Activated CD8-positive, alpha-beta T cell treated with anti-CD3 and anti-CD28 coated beads, Interleukin-2, amount 10 ng/mL, durations not matched to agents 7 days and 5 days (primary cell): ENCODE data around the gene BASP1. TPM values are rescaled to one million over a fixed set of nuclear protein-coding genes. Genes with fewer than 3 reads are reported as not detected.

Experiments used
- ATAC-seq: fragments of 150-1000 bp; cut with Tn5 transposase; one replicate; pipeline ENCODE4 v1.10.0; 2021; ENCODE audit warnings: moderate library complexity
- CTCF ChIA-PET: fragments of 350-600 bp; sonication (Branson Sonifier 250); formaldehyde crosslinking; loops from one replicate; lab custom pipeline; 2021; ENCODE audit warnings: antibody characterized with exemption; lab: Charles Lee
- POLR2A ChIA-PET: fragments of 350-600 bp; sonication (Branson Sonifier 250); formaldehyde crosslinking; loops from one replicate; lab custom pipeline; 2021; ENCODE audit warnings: antibody characterized with exemption; lab: Charles Lee
- DNase-seq: peaks from one replicate; pipeline ENCODE4 v3.0.0-alpha.2; 2020
- H3K27ac Mint-ChIP-seq: one replicate; pipeline ENCODE4 v1.8.0; 2021; ENCODE audit warnings: mild to moderate bottlenecking, mixed read lengths
- H3K27me3 Mint-ChIP-seq: one replicate; pipeline ENCODE4 v1.8.0; 2021; ENCODE audit warnings: low read depth, mixed read lengths
- H3K36me3 Mint-ChIP-seq: one replicate; pipeline ENCODE4 v1.8.0; 2021; ENCODE audit warnings: low read depth, mixed read lengths
- H3K4me1 Mint-ChIP-seq: one replicate; pipeline ENCODE4 v1.8.0; 2021; ENCODE audit warnings: low read depth, mixed read lengths
- H3K4me3 Mint-ChIP-seq: one replicate; pipeline ENCODE4 v1.8.0; 2021; ENCODE audit warnings: mild to moderate bottlenecking, mixed read lengths
- H3K9me3 Mint-ChIP-seq: one replicate; pipeline ENCODE4 v1.8.0; 2022; ENCODE audit warnings: mixed read lengths; ENCODE audit not compliant: insufficient read depth
- total RNA-seq, 2 experiments: library from RNA; stranded (reverse); gene quantifications; one replicate each; pipeline ENCODE4 v1.2.3, GENCODE V29; 2021

Gene BASP1
- total RNA-seq, 2 experiments from 2014 or later, result not detected

DNA sequence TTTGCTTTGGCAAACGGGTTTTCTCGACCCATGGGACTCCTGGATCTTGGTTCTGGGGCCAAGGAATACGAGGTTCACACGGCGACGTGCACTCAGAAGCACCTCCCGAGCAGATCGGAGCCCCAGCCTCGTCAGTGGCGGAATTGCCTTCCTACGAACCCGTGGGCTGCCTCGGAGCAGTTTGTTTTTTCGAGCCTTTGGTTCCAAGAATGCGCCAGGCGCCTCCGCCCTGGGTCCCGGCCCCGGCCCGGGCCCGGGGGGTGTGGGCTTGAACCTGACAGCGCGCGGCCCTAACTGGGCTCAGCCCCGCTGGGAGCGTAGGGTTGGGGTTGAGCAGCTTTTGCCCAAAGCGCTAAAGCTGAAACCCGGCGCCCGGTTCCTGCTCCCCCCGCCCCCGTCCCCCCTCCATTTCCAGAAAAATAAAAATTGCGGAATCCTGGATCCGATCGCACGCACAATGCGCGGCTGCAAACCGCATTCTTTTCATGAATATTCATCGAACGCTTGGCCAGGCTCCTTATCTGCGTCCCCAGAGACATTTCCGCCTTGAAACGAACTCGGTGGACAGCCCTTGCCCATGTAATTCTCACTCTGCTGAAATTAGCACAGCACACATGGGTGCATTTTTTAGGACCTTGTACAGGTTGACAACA is 1.0 kb downstream of the BASP1 start:
- Mint-ChIP-seq H3K27ac (no peak overlapping the region), H3K9me3 (no peaks in the 10 kb centered on the region), H3K36me3 (peaks cover 4% of the 10 kb centered on the region), H3K4me3 (no peak overlapping the region), H3K27me3 (peaks cover 40% of the 10 kb centered on the region), H3K4me1 (peaks cover 4% of the 10 kb centered on the region)
- ATAC-seq (no peak), DNase-seq (no peak)
- ChIA-PET CTCF (no interaction called here), POLR2A (no interaction called here)

DNA sequence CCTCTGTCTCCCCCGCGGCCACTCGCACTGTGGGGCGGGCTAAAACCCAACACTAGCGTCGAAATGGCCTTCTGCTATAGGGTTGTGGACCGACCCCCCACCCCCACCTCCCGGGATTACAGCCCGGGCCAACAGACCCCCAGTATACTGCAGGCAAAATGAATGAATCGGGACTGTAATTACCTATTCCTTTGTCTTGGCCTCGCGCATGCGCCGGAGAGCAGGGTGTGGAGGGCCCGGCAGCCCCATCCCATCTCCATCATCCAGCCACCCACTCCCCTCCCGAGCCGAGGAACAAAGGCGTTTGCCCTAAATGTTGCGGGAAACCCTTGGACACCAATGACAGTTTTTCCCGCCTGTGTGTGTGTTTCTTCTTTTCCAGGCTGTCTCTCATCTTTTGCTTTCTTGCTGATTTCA is 1.6 kb downstream of the BASP1 start:
- peaks cover 40% of the 10 kb centered on the region for H3K27me3 Mint-ChIP-seq
- H3K36me3 Mint-ChIP-seq, result peaks cover 4% of the 10 kb centered on the region
- peaks cover 4% of the 10 kb centered on the region for H3K4me1 Mint-ChIP-seq
- DNase-seq (no peak), ATAC-seq (no peak)
- no peaks in the 10 kb centered on the region for H3K9me3 Mint-ChIP-seq
- no peak overlapping the region for H3K27ac Mint-ChIP-seq
- POLR2A ChIA-PET, result no interaction called here
- CTCF ChIA-PET, result no interaction called here
- H3K4me3 Mint-ChIP-seq, result no peak overlapping the region

DNA sequence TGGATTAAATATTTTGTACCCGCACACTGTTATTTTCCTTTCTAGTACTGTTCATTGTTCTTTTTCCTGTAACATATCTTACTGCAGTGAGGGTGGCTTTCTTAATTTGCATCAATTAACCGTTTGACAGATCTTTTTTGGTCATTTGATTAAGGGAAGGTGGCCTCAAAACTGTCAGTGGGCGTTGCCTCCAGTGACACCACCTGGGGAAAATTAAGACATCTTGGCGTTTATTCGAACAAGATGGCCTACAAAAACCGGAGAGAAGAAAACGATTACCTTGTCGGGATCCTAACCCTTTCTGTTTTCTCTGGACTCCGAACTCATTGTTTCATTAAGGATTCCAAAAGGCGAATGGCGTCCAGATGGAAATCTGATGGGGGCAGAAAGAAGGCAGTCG is 2.0 kb downstream of the BASP1 start:
- H3K4me3 Mint-ChIP-seq, result no peak overlapping the region
- ChIA-PET POLR2A (no interaction called here), CTCF (no interaction called here)
- H3K27ac Mint-ChIP-seq, result no peak overlapping the region
- peaks cover 40% of the 10 kb centered on the region for H3K27me3 Mint-ChIP-seq
- peaks cover 4% of the 10 kb centered on the region for H3K4me1 Mint-ChIP-seq
- H3K36me3 Mint-ChIP-seq, result peaks cover 4% of the 10 kb centered on the region
- no peak for ATAC-seq
- no peak for DNase-seq
- H3K9me3 Mint-ChIP-seq, result no peaks in the 10 kb centered on the region

DNA sequence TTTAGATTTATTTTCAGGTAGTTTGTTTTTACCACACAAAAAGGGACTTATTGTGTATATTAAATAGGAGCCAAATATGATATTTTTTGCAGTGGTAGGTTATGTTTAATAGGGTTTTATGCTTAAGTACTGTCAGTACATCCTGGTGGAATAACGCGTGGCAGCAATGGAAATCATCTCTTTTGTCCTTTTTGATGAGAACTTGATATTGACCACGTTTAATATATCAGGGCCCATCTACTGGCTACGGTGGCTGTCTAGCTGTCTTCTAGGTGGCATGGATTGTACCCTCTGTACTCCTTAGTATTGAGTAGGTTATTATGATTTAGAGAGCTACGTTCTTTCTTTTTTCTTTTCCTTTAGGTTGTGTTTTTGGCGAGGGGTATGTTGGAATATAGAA is 2.6 kb downstream of the BASP1 start:
- no peak for ATAC-seq

DNA sequence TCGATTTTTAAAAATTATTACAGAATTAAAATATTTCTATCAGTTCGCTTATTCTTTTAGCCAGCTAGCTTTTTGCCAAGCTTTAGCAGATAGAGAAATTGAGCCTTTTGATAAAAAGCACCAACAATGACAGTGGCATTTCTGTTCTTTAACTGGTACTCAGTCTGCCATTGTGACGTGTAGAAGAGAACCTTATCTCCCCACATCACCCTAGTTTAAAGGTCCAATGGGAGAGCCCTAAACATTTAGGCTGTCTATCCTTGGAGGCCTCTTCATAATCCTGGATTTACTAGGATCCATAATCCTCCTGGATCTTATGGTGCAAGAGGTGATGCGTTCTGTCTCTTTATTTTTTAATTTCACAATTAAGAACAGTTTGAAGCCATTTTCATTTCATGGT is 3.0 kb downstream of the BASP1 start:
- H3K4me3 Mint-ChIP-seq, result no peak overlapping the region
- H3K27ac Mint-ChIP-seq, result no peak overlapping the region
- ChIA-PET CTCF (no interaction called here), POLR2A (no interaction called here)
- no peaks in the 10 kb centered on the region for H3K9me3 Mint-ChIP-seq
- ATAC-seq, result no peak
- DNase-seq, result no peak
- peaks cover 34% of the 10 kb centered on the region for H3K27me3 Mint-ChIP-seq
- peaks cover 4% of the 10 kb centered on the region for H3K36me3 Mint-ChIP-seq
- peaks cover 4% of the 10 kb centered on the region for H3K4me1 Mint-ChIP-seq

More for the DNA sequence above, 2.6 kb downstream of the BASP1 start:
- Mint-ChIP-seq H3K4me3 (no peak overlapping the region), H3K4me1 (peaks cover 4% of the 10 kb centered on the region), H3K9me3 (no peaks in the 10 kb centered on the region), H3K27ac (no peak overlapping the region), H3K36me3 (peaks cover 4% of the 10 kb centered on the region), H3K27me3 (peaks cover 38% of the 10 kb centered on the region)
- POLR2A ChIA-PET, result no interaction called here
- no peak for DNase-seq
- CTCF ChIA-PET, result no interaction called here

DNA sequence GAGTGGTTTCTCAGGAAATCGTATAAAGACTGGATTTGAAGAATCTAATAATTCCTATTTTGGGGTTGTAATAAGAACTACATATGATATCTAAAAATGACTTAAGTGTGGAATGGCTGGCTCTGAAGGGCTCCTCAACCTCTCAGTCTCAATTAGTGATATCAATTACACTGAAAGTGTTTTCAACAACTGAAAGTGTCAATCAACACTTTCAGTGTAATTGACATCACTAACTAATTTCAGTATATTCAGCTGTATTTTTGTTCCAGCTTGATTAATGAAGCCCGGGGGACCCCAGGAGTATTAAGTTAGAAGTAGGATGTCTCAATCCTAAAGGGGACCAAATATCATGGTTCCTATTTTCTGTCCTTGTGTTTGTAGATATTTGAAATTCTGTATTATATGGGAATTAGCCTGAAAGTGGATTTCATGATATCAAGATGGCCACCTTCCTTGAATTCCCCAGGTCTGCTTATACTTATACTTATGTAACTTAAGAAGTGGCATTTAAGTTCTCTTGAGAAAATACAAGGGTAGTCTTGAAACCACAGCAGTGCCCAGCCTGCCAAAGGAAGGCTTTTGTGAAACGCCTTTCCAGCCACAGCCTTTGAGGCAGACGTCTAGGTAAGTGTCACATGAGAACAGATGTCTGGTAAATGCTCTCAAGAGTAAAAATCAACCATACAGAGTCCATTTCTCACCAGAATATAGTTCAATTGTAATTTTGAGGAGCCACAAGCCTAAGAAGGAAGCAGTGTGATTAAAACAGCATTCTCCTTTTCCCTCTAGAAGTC is 4.6 kb downstream of the BASP1 start:
- POLR2A ChIA-PET, result no interaction called here
- CTCF ChIA-PET, result no interaction called here
- no peak overlapping the region for H3K27ac Mint-ChIP-seq
- peaks cover 18% of the 10 kb centered on the region for H3K27me3 Mint-ChIP-seq
- H3K9me3 Mint-ChIP-seq, result no peaks in the 10 kb centered on the region
- peaks cover 2% of the 10 kb centered on the region for H3K36me3 Mint-ChIP-seq
- no peak overlapping the region for H3K4me3 Mint-ChIP-seq
- H3K4me1 Mint-ChIP-seq, result no peaks in the 10 kb centered on the region
- ATAC-seq (no peak), DNase-seq (no peak)

DNA sequence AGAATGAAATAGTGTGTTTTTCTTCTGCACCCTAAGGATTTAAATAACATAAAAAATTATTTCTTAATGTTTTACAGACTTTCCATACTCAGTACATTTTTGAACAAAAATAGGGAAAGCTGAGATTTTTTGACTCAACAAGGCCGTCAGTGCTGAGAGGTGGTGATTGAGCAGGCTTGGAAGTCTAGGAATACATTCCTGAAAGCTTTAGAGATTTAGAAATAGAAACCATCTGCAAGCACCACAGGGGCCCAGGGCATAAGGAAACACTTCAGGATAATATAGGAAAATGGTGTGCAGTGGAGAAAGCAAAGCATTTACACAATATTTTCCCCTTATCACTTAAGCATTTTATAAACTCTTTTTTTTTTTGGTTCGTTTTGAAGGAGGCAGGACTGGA is 5.2 kb downstream of the BASP1 start:
- CTCF ChIA-PET, result no interaction called here
- DNase-seq, result no peak
- POLR2A ChIA-PET, result no interaction called here
- peaks cover 18% of the 10 kb centered on the region for H3K27me3 Mint-ChIP-seq
- H3K9me3 Mint-ChIP-seq, result no peaks in the 10 kb centered on the region
- H3K36me3 Mint-ChIP-seq, result peaks cover 2% of the 10 kb centered on the region
- no peaks in the 10 kb centered on the region for H3K4me1 Mint-ChIP-seq
- H3K4me3 Mint-ChIP-seq, result no peak overlapping the region
- ATAC-seq, result no peak
- H3K27ac Mint-ChIP-seq, result no peak overlapping the region

DNA sequence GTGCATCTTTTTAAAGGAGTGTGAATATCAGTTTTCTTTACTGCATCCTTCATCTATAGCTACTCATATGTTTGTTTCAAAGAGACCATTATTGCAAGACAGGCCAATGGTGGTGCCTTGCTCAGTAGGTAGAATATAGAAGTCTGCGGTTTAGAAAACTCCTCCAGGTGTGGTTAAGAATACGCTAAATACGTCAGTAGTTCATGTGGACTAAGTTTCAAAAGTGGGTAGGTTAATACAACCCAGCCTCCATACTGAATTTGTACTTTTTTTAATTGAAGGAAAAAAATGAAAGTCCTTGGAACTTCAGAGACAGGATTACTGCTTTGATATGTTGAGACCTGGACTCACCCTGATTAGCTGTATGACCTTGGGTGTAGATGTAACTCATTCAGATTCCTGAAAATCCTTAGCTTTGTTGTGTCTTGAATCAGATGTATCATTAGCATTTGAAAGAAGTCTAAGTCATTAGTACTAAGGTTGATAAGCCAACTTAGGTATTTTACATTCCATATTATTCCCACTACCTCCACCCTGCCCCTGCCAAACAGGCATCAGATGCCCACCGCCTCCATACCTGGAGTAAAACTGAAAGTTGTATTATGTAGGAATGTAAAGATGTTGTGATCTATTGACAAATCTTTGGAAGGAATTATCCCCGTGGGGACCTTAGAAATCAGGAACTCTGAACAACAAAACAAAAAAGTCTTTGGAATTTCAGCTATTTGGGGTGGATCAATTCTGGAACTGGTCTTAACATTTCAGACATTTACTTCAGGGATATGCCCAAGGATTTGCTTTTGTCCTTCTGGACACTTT is 6.1 kb downstream of the BASP1 start:
- ChIA-PET CTCF (no interaction called here), POLR2A (interaction anchor here (0.5 kb wide), 1 partner anchor 158 kb away, joined by 3 read pairs; no protein-coding TSS in a partner anchor)
- H3K27me3 Mint-ChIP-seq, result peaks cover 16% of the 10 kb centered on the region
- H3K4me1 Mint-ChIP-seq, result no peaks in the 10 kb centered on the region
- ATAC-seq (no peak), DNase-seq (no peak)
- H3K9me3 Mint-ChIP-seq, result no peaks in the 10 kb centered on the region
- no peak overlapping the region for H3K4me3 Mint-ChIP-seq
- H3K36me3 Mint-ChIP-seq, result peaks cover 2% of the 10 kb centered on the region
- H3K27ac Mint-ChIP-seq, result no peak overlapping the region

DNA sequence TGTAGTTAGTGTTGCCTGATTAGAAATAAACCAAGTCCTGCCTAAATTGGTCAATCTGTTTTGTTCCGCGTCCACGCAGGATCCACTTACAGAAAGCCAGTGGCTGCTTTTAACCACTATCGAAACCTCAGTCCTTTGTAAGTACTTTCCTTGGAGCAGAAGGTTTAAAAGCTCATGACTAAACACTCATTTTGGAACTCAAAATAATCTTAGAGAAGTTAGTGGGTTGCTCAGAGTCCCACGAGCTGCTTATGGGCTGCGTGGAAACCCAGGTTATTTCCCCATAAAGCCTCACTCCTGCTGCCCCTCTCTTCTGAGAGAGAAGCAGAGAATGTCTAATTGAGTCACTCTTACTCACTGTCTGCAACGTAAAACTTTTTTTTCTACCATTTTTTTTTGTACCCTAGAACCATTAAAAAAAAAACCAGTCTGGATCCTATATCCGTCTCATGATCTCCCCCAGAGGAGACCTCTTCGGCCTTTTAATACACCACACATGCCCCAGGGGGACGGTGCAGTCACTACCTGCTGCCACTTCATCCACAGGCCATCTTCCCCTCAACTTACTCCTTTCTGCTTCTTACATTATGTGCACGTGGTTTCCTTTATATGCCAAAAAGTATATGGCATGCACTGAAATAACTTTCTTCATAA is 7.6 kb downstream of the BASP1 start:
- H3K4me1 Mint-ChIP-seq, result no peaks in the 10 kb centered on the region
- no peak overlapping the region for H3K27ac Mint-ChIP-seq
- no peaks in the 10 kb centered on the region for H3K9me3 Mint-ChIP-seq
- no peak for DNase-seq
- POLR2A ChIA-PET, result no interaction called here
- H3K36me3 Mint-ChIP-seq, result no peaks in the 10 kb centered on the region
- no peak overlapping the region for H3K4me3 Mint-ChIP-seq
- ATAC-seq, result no peak
- peaks cover 2% of the 10 kb centered on the region for H3K27me3 Mint-ChIP-seq
- CTCF ChIA-PET, result no interaction called here

DNA sequence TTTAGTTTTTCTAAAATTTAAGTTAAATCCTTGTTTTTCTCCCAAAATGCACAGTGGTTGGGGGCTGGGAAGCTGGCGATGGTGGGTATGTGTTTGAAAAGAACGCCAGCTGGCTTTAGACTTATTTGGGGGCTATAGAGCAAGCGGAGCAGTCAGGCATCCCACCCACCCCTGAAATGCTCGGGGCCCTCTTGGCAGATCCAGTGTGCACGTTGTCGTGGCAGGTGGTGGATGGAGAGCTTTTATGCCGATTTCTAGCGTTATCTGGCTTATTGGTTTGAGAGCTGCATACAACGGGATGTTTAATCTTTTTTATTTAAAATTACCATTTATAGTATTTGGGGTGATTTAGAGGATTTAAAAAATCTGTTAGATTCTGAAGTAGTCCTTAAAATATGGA is 8.1 kb downstream of the BASP1 start:
- CTCF ChIA-PET, result no interaction called here
- Mint-ChIP-seq H3K27ac (no peak overlapping the region), H3K27me3 (no peaks in the 10 kb centered on the region), H3K36me3 (no peaks in the 10 kb centered on the region), H3K4me3 (no peak overlapping the region), H3K4me1 (no peaks in the 10 kb centered on the region), H3K9me3 (no peaks in the 10 kb centered on the region)
- no peak for DNase-seq
- POLR2A ChIA-PET, result no interaction called here
- no peak for ATAC-seq

DNA sequence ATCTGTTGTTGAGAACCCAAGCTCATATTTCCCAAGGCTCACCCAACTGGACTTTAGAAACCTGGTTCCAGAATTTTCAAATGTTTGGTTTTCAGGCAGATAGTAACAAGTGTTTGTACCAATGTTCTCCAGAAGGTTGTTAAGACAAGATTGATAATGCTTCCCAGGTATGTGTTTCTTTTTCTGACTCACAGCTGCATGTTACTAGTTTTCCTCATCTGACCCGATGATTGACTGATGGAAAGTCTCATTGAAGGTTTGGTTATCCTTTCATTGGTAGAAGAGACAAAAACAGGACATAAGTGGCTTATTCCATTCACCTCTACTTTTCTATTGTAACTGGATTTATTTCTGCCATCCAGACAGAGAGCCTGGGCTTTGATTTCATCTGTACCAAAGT is 10.4 kb downstream of the BASP1 start:
- DNase-seq, result no peak
- ATAC-seq, result no peak
- H3K27ac Mint-ChIP-seq, result no peak overlapping the region
- no peak overlapping the region for H3K4me3 Mint-ChIP-seq
- no peaks in the 10 kb centered on the region for H3K4me1 Mint-ChIP-seq
- no peaks in the 10 kb centered on the region for H3K27me3 Mint-ChIP-seq
- CTCF ChIA-PET, result no interaction called here
- H3K9me3 Mint-ChIP-seq, result no peaks in the 10 kb centered on the region
- H3K36me3 Mint-ChIP-seq, result no peaks in the 10 kb centered on the region
- POLR2A ChIA-PET, result no interaction called here
